Heart right ventricle (tissue), 16 donors: ENCODE measurements around the gene C19orf33. TPM values are rescaled to one million over a fixed set of nuclear protein-coding genes. Genes with fewer than 3 reads are reported as not detected.

Experiments used
- ATAC-seq, 8 donors: fragments of 200-7000 bp; cut with Tn5 transposase; one replicate each; pipeline ENCODE4 v1.9.1; 2020; ENCODE audit warnings: mild to moderate bottlenecking in 8 of 8, moderate library complexity in 8 of 8, moderate number of reproducible peaks in 1 of 8
- DNase-seq, 2 donors: peaks; one replicate each; pipeline ENCODE4 v3.0.0-alpha.2; 2020
- H3K27ac ChIP-seq, 10 donors: fragments of 200-600 bp; sonication (generic) in 2 of 10; one replicate each; pipeline versions ENCODE4 v1.5.0 to v1.8.0; 2020 to 2022; ENCODE audit warnings: mild to moderate bottlenecking in 3 of 10
- H3K27me3 ChIP-seq, 7 donors: fragments of 200-600 bp; one replicate each; pipeline ENCODE4 v1.8.0; 2021 to 2022; ENCODE audit warnings: mild to moderate bottlenecking in 2 of 7
- H3K36me3 ChIP-seq, 9 donors: fragments of 200-600 bp; sonication (generic) in 1 of 9; one replicate each; pipeline versions ENCODE4 v1.5.0 to v1.8.0; 2020 to 2022; ENCODE audit warnings: mild to moderate bottlenecking in 2 of 9
- H3K4me1 ChIP-seq, 9 donors: fragments of 200-600 bp; sonication (generic) in 1 of 9; one replicate each; pipeline versions ENCODE4 v1.5.0 to v1.8.0; 2020 to 2022; ENCODE audit warnings: mild to moderate bottlenecking in 4 of 9
- H3K4me3 ChIP-seq, 10 donors: fragments of 200-600 bp; sonication (generic) in 2 of 10; one replicate each; pipeline versions ENCODE4 v1.5.0 to v1.8.0; 2020 to 2022; ENCODE audit warnings: mild to moderate bottlenecking in 7 of 10, moderate library complexity in 2 of 10
- H3K9me3 ChIP-seq, 11 donors: fragments of 200-600 bp in 10 of 11; sonication (generic) in 2 of 11; one replicate each; pipeline versions ENCODE4 v1.5.0 to v1.8.0; 2013 to 2022; ENCODE audit warnings: mild to moderate bottlenecking in 2 of 11, control low read depth in 1 of 11, moderate library complexity in 1 of 11
- CTCF ChIP-seq, 9 donors: fragments of 200-600 bp; sonication (generic) in 2 of 9; IDR thresholded peaks; one replicate each; pipeline versions ENCODE4 v1.5.0 to v1.8.0; 2021 to 2022; ENCODE audit warnings: antibody characterized with exemption in 9 of 9, mild to moderate bottlenecking in 5 of 9, moderate library complexity in 1 of 9
- WGBS, 2 donors: extraction: QIAGEN DNeasy Blood & Tissue Kit; methylation state at CpG; one replicate each; pipeline ENCODE4 v1.1.7; 2013; ENCODE audit warnings: inconsistent platforms in 1 of 2; 5-methylcytosine and 5-hydroxymethylcytosine counted together
- intact Hi-C, 10 donors: fragments of 100-400 bp; cut with DNase I; formaldehyde crosslinking; loops; one replicate each; pipeline versions ENCODE4 v1.11.1 to v1.14.2; 2022
- polyA plus RNA-seq, 2 donors: library from polyadenylated mRNA; stranded (reverse); fragments of 200-250 nt; gene quantifications; one replicate each; pipeline ENCODE4 v1.2.3, GENCODE V29; 2013
- total RNA-seq, 10 donors: library from RNA; stranded (reverse); fragmentation: NEBNext Ultra II Directional in 3 of 10; extraction: Animal tissue kit (Norgen Biotek cat#: 25700) in 3 of 10; gene quantifications; one replicate each; pipeline versions ENCODE4 v1.2.1 to v1.2.4, GENCODE V29; 2021 to 2023
- donor health status: Arrhythmogenic right ventricular cardiomyopathy.
- donor health status: ischemic (EF 13 %, LVEDD 7.1; RV severe dilation, severe dysfunction).
- donor health status: healthy with polysubstance abuse.
- donor health status: DM: no; HTN: yes; CAD: no.
- donor health status: DM: no; HTN: no; CAD: no.
- donor health status: ischemic (EF 25% LVEDD 6.9; RV normal size, moderate dysfunction).
- donor health status: ischemic (EF 25% LVEDD 5.7; RV mildly dilated, moderate dysfunction).
- donor health status: healthy.
- donor health status: DM: yes; HTN: yes; CAD: no.
- donor health status: Ischemic cardiomyopathy.
- donor health status: ischemic (EF 35%, LVEDD 5.7; RV mildly dilated, moderate dysfunction).
- donor health status: nonischemic (EF 11% LVEDD 7.7; RV severe dilation, severe dysfunction).
- donor health status: DM: yes; HTN: yes; CAD: no.
- donor health status: PGD.
- donor health status: ischemic (EF 29% LVEDD 5.4; RV normal size, mild dysfunction).
- donor health status: nonischemic (EF 23%, LVEDD 6.1; RV moderate dilation, normal function).

The C19orf33 gene
- total and polyA plus RNA-seq, 12 donors: 2.2 to 133 (median 4.2) TPM; not detected in 2

GRCh38 chr19:38287604-38288003, 16.4 kb upstream of the C19orf33 start:
- H3K36me3 ChIP-seq: peaks cover 0 to 29% (median 0%) of the 10 kb centered on the region in 9 donors
- 68 to 78% methylated on average over 9 of the region's 9 CpGs for WGBS, 2 donors
- peaks cover 0 to 38% (median 2%) of the 10 kb centered on the region in 9 donors for H3K4me1 ChIP-seq
- intact Hi-C loops: no loop called here
- H3K9me3 ChIP-seq: no peaks in the 10 kb centered on the region
- H3K27ac ChIP-seq: peak overlapping the region in 1 of 10 donors; percentile 66
- H3K4me3 ChIP-seq: no peak overlapping the region
- H3K27me3 ChIP-seq: no peaks in the 10 kb centered on the region
- TF ChIP-seq CTCF (IDR thresholded peaks at IDR 0.05): no peak
- ATAC-seq: peak in 4 of 8 donors; percentile 21 to 43 (median 41)
- DNase-seq: no peak

GRCh38 chr19:38288123-38288855, 15.8 kb upstream of the C19orf33 start:
- no peak for DNase-seq
- ATAC-seq: peak in 2 of 8 donors; percentile 13 to 16

GRCh38 chr19:38289955-38290354, 14.1 kb upstream of the C19orf33 start:
- Histone ChIP-seq H3K4me3 (no peak overlapping the region), H3K36me3 (peaks cover 0 to 29% (median 0%) of the 10 kb centered on the region in 9 donors), H3K27me3 (no peaks in the 10 kb centered on the region), H3K9me3 (no peaks in the 10 kb centered on the region), H3K27ac (no peak overlapping the region), H3K4me1 (peaks cover 0 to 27% (median 0%) of the 10 kb centered on the region in 9 donors)
- intact Hi-C loops: no loop called here
- ATAC-seq: no peak
- WGBS, 2 donors: 97% methylated on average over 15 of the region's 15 CpGs
- TF ChIP-seq CTCF (IDR thresholded peaks at IDR 0.05): no peak
- DNase-seq: no peak

More at GRCh38 chr19:38288123-38288855, 15.8 kb upstream of the C19orf33 start:
- TF ChIP-seq CTCF (IDR thresholded peaks at IDR 0.05): no peak
- peaks cover 0 to 38% (median 0%) of the 10 kb centered on the region in 9 donors for H3K4me1 ChIP-seq
- no peaks in the 10 kb centered on the region for H3K27me3 ChIP-seq
- 86 to 87% methylated on average over 16 of the region's 16 CpGs for WGBS, 2 donors
- H3K4me3 ChIP-seq: no peak overlapping the region
- peak overlapping the region in 1 of 10 donors; percentile 66 for H3K27ac ChIP-seq
- H3K36me3 ChIP-seq: peaks cover 0 to 29% (median 0%) of the 10 kb centered on the region in 9 donors
- intact Hi-C loops: no loop called here
- no peaks in the 10 kb centered on the region for H3K9me3 ChIP-seq

GRCh38 chr19:38290631-38291147, 13.4 kb upstream of the C19orf33 start:
- WGBS, 2 donors: 82 to 83% methylated on average over 13 of the region's 13 CpGs
- H3K27ac ChIP-seq: no peak overlapping the region
- H3K4me1 ChIP-seq: peaks cover 0 to 21% (median 0%) of the 10 kb centered on the region in 9 donors
- no peaks in the 10 kb centered on the region for H3K27me3 ChIP-seq
- intact Hi-C loops: no loop called here
- no peak for TF ChIP-seq CTCF (IDR thresholded peaks at IDR 0.05)
- H3K4me3 ChIP-seq: no peak overlapping the region
- no peaks in the 10 kb centered on the region for H3K9me3 ChIP-seq
- H3K36me3 ChIP-seq: peaks cover 0 to 29% (median 0%) of the 10 kb centered on the region in 9 donors
- DNase-seq (no peak), ATAC-seq (no peak)
